ENCODE measurements around the gene ITFG1.

ITFG1 gene

DNA sequence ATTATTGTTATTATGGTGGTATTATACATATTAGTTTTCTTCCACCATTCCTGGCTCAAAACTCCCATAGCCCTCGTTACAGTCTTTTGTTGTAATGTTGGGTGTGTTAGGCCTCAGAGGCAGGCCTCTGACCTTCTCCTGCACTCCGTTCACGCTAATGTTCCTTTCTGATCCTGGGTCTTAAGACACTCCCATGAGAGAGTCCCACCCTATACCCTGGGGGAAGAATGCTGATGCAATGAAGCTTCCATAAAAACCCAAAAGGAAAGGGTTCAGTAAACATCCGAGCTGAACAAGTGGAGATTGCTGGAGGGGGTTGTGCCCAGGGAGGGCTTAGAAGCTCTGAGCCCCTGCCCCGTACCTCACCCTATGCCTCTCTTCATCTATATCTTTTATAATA is 175.9 kb downstream of the ITFG1 start:
- no peak for DNase-seq
- H3K27me3 ChIP-seq (replicated peaks in 2 of 5; ENCODE audit: control insufficient read depth in 4 of 5, insufficient read depth in 5 of 5, low read length in 4 of 5), result no peaks in the 10 kb centered on the region
- peaks cover 0 to 11% (median 3%) of the 10 kb centered on the region in 5 experiments for H3K9me3 ChIP-seq (ENCODE audit: control extremely low read depth in 1 of 5, control insufficient read depth in 4 of 5, insufficient read depth in 2 of 5, low read depth in 1 of 5, low read length in 4 of 5)
- no peaks in the 10 kb centered on the region for H3K4me1 ChIP-seq (ENCODE audit: control extremely low read depth in 1 of 4, control insufficient read depth in 4 of 4, insufficient read depth in 4 of 4, low read length in 3 of 4)
- no peak overlapping the region for H3K27ac ChIP-seq (ENCODE audit: insufficient read depth in 1 of 2, low read depth in 1 of 2, low read length in 2 of 2, poor library complexity in 1 of 2, severe bottlenecking in 2 of 2)
- ChIA-PET POLR2A (no interaction called here), CTCF (interaction anchor here (0.7 kb wide), 1 partner anchor 12 kb away, joined by 3 read pairs; no protein-coding TSS in a partner anchor)
- whole genome bisulfite sequencing (ENCODE audit: insufficient coverage), result no CpG with 5 or more reads among the region's 5 CpGs
- no peak overlapping the region for H3K4me3 ChIP-seq (ENCODE audit: control insufficient read depth in 1 of 7, extremely low read depth in 1 of 7, insufficient read depth in 4 of 7, low read depth in 2 of 7, low read length in 6 of 7)
- peaks cover 3 to 17% (median 5%) of the 10 kb centered on the region in 4 experiments for H3K36me3 ChIP-seq (ENCODE audit: control insufficient read depth in 4 of 4, insufficient read depth in 4 of 4, low read length in 3 of 4)

DNA sequence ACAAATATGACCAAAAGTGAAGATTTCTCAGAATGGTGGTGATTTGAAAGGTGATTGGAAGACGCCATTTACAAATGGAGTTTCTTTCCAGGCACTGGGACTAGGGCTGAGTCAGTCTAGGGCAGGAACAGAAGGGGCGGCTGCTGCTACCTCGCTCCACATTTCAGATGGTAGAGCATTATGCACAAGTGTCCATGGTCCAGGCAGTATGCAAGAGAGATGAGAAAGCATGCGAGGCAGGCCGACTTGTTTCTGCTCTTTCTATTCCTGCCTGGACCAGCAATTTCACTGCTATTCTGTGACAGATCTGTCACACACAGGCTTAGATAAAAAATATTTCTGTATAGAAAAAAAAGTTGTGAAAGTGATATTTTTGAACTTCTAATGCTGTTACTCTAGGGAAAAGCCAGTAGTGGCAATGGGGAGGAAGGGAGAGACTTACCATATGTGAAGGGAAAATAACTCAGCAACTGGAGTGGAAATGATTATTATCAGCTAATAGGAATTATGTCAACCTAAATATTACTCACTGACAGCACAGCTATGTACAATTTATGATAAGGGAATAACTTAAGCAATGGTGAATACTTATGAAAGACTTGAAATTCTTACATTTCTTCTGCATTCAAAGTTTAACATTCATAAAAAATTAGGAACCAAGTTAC is 182.4 kb downstream of the ITFG1 start:
- CTCF ChIA-PET, result no interaction called here
- Histone ChIP-seq H3K27ac (ENCODE audit: insufficient read depth in 1 of 2, low read depth in 1 of 2, low read length in 2 of 2, poor library complexity in 1 of 2, severe bottlenecking in 2 of 2) (no peak overlapping the region), H3K4me3 (ENCODE audit: control insufficient read depth in 1 of 7, extremely low read depth in 1 of 7, insufficient read depth in 4 of 7, low read depth in 2 of 7, low read length in 6 of 7) (no peak overlapping the region), H3K27me3 (replicated peaks in 2 of 5; ENCODE audit: control insufficient read depth in 4 of 5, insufficient read depth in 5 of 5, low read length in 4 of 5) (no peaks in the 10 kb centered on the region), H3K4me1 (ENCODE audit: control extremely low read depth in 1 of 4, control insufficient read depth in 4 of 4, insufficient read depth in 4 of 4, low read length in 3 of 4) (no peaks in the 10 kb centered on the region), H3K9me3 (ENCODE audit: control extremely low read depth in 1 of 5, control insufficient read depth in 4 of 5, insufficient read depth in 2 of 5, low read depth in 1 of 5, low read length in 4 of 5) (peaks cover 0 to 3% (median 0%) of the 10 kb centered on the region in 5 experiments), H3K36me3 (ENCODE audit: control insufficient read depth in 4 of 4, insufficient read depth in 4 of 4, low read length in 3 of 4) (peaks cover 0 to 4% (median 0%) of the 10 kb centered on the region in 4 experiments)
- WGBS (ENCODE audit: insufficient coverage), result 100% methylated on average over 3 of the region's 5 CpGs
- DNase-seq, result no peak
- POLR2A ChIA-PET, result no interaction called here

DNA sequence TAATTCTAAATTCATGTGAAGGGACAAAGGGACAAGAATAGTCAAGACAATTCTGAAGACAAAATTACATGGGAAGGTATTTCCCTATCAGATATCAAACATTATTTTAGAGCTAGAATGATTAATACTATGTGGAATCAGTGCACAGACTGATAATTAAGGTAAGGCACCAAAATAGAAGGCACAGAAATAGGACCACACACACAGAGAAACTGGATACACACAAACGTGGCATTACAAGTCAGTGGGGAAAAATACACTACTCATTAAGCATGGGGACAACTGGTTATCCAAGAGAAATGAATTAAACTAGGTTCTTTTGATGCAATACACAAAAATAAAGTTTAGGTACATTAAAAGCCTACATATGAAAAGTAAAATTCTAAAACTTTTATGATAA is 184.3 kb downstream of the ITFG1 start:
- H3K36me3 ChIP-seq (ENCODE audit: control insufficient read depth in 4 of 4, insufficient read depth in 4 of 4, low read length in 3 of 4), result peaks cover 0 to 4% (median 0%) of the 10 kb centered on the region in 4 experiments
- H3K4me1 ChIP-seq (ENCODE audit: control extremely low read depth in 1 of 4, control insufficient read depth in 4 of 4, insufficient read depth in 4 of 4, low read length in 3 of 4), result no peaks in the 10 kb centered on the region
- no peak overlapping the region for H3K27ac ChIP-seq (ENCODE audit: insufficient read depth in 1 of 2, low read depth in 1 of 2, low read length in 2 of 2, poor library complexity in 1 of 2, severe bottlenecking in 2 of 2)
- H3K27me3 ChIP-seq (replicated peaks in 2 of 5; ENCODE audit: control insufficient read depth in 4 of 5, insufficient read depth in 5 of 5, low read length in 4 of 5), result no peaks in the 10 kb centered on the region
- ChIA-PET POLR2A (no interaction called here), CTCF (interaction anchor here (0.5 kb wide), 1 partner anchor 79 kb away, joined by 3 read pairs; no protein-coding TSS in a partner anchor)
- WGBS (ENCODE audit: insufficient coverage), result no CpG with 5 or more reads among the region's 1 CpG
- H3K4me3 ChIP-seq (ENCODE audit: control insufficient read depth in 1 of 7, extremely low read depth in 1 of 7, insufficient read depth in 4 of 7, low read depth in 2 of 7, low read length in 6 of 7), result no peak overlapping the region
- DNase-seq, result no peak
- H3K9me3 ChIP-seq (ENCODE audit: control extremely low read depth in 1 of 5, control insufficient read depth in 4 of 5, insufficient read depth in 2 of 5, low read depth in 1 of 5, low read length in 4 of 5), result no peaks in the 10 kb centered on the region

DNA sequence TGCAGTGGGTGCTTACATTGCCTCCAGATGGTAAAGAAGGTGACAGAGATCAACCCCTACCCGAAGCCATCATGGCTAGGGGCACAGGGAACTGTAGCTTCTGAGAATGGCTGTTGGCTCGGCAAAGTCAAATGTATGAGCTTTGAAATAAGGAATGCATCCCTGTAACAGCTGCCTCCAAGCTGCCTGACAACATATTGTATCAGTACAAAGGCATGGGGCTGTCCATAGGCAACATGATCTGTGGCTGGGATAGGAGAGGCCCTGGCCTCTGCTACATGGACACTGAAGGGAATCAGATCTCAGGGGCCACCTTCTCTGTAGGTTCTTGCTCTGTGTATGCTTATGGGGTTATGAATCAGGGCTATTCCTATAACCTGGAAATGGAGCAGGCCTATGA is 197.9 kb downstream of the ITFG1 start:
- Histone ChIP-seq H3K27ac (ENCODE audit: insufficient read depth in 1 of 2, low read depth in 1 of 2, low read length in 2 of 2, poor library complexity in 1 of 2, severe bottlenecking in 2 of 2) (no peak overlapping the region), H3K4me3 (ENCODE audit: control insufficient read depth in 1 of 7, extremely low read depth in 1 of 7, insufficient read depth in 4 of 7, low read depth in 2 of 7, low read length in 6 of 7) (no peak overlapping the region), H3K4me1 (ENCODE audit: control extremely low read depth in 1 of 4, control insufficient read depth in 4 of 4, insufficient read depth in 4 of 4, low read length in 3 of 4) (no peaks in the 10 kb centered on the region), H3K36me3 (ENCODE audit: control insufficient read depth in 4 of 4, insufficient read depth in 4 of 4, low read length in 3 of 4) (peaks cover 3 to 5% (median 3%) of the 10 kb centered on the region in 4 experiments), H3K9me3 (ENCODE audit: control extremely low read depth in 1 of 5, control insufficient read depth in 4 of 5, insufficient read depth in 2 of 5, low read depth in 1 of 5, low read length in 4 of 5) (peaks cover 0 to 1% (median 0%) of the 10 kb centered on the region in 5 experiments), H3K27me3 (replicated peaks in 2 of 5; ENCODE audit: control insufficient read depth in 4 of 5, insufficient read depth in 5 of 5, low read length in 4 of 5) (no peaks in the 10 kb centered on the region)
- DNase-seq, result no peak
- CTCF ChIA-PET, result interaction anchor here (0.9 to 1.4 kb wide), 2 partner anchors 12 to 14 kb away, joined by 4 to 5 read pairs; no protein-coding TSS in a partner anchor
- WGBS (ENCODE audit: insufficient coverage), result 94% methylated on average over 2 of the region's 2 CpGs
- POLR2A ChIA-PET, result interaction anchor here (1.2 kb wide), 1 partner anchor 19 kb away, joined by 3 read pairs; no protein-coding TSS in a partner anchor

DNA sequence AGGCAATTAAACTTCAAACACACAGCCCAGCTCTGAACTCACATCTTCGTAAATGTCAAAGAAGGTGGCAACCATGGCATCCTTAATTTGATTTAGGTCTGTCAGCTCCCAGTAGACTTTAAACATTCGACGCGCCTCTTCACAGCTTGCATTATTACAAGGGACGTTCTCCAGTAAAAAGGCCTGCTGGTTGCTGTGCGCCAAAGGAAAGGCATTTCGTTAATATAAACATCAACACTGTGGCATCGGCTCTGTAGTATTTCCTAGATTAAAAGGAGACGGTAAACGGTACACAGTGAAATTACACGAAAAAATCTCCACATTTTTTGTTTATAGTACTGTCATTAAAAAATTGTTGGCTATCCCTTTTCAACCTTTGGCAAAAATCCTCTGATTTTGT is 200.4 kb downstream of the ITFG1 start:
- CTCF ChIA-PET, result interaction anchor here (1.4 to 1.6 kb wide), 2 partner anchors 12 to 15 kb away, joined by 3 to 6 read pairs; no protein-coding TSS in a partner anchor
- WGBS (ENCODE audit: insufficient coverage), result 97% methylated on average over 7 of the region's 11 CpGs

DNA sequence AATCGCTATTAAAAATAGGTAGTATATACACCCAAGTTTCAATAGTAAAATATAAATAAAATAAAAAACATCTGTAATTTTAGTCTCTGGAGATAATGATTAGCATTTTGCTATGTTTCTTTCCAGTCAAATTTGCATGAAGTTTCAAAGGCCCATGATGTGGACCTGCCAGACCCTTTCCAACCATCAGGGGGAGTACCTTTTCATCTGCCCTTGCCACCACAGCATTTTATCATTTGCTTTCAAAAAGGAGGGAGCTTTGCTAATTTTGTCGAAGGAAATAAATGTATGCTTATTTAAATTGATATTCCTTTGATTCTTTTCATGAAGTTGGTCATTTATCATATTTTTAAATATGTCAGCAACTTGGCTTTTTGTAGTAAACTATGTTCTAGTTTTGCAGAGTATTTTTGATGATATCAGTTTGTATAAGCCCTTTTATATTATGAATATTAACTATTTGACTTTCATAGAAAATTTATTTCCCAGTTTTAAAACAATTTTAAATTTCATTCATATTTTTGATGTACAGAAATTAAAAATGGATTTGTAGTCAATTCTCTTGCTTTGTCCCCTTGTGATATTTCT is 201.9 kb downstream of the ITFG1 start:
- no peaks in the 10 kb centered on the region for H3K27me3 ChIP-seq (replicated peaks in 2 of 5; ENCODE audit: control insufficient read depth in 4 of 5, insufficient read depth in 5 of 5, low read length in 4 of 5)
- WGBS (ENCODE audit: insufficient coverage), result no CpG with 5 or more reads among the region's 2 CpGs
- ChIA-PET CTCF (no interaction called here), POLR2A (no interaction called here)
- peak; percentile 20 to 57 (median 56) for DNase-seq
- no peak overlapping the region for H3K4me3 ChIP-seq (ENCODE audit: control insufficient read depth in 1 of 7, extremely low read depth in 1 of 7, insufficient read depth in 4 of 7, low read depth in 2 of 7, low read length in 6 of 7)
- no peaks in the 10 kb centered on the region for H3K9me3 ChIP-seq (ENCODE audit: control extremely low read depth in 1 of 5, control insufficient read depth in 4 of 5, insufficient read depth in 2 of 5, low read depth in 1 of 5, low read length in 4 of 5)
- H3K27ac ChIP-seq (ENCODE audit: insufficient read depth in 1 of 2, low read depth in 1 of 2, low read length in 2 of 2, poor library complexity in 1 of 2, severe bottlenecking in 2 of 2), result no peak overlapping the region
- H3K36me3 ChIP-seq (ENCODE audit: control insufficient read depth in 4 of 4, insufficient read depth in 4 of 4, low read length in 3 of 4), result peaks cover 3 to 11% (median 8%) of the 10 kb centered on the region in 4 experiments
- H3K4me1 ChIP-seq (ENCODE audit: control extremely low read depth in 1 of 4, control insufficient read depth in 4 of 4, insufficient read depth in 4 of 4, low read length in 3 of 4), result no peaks in the 10 kb centered on the region

More for the DNA sequence above, 200.4 kb downstream of the ITFG1 start:
- no peak overlapping the region for H3K27ac ChIP-seq (ENCODE audit: insufficient read depth in 1 of 2, low read depth in 1 of 2, low read length in 2 of 2, poor library complexity in 1 of 2, severe bottlenecking in 2 of 2)
- no peak for DNase-seq
- no peaks in the 10 kb centered on the region for H3K27me3 ChIP-seq (replicated peaks in 2 of 5; ENCODE audit: control insufficient read depth in 4 of 5, insufficient read depth in 5 of 5, low read length in 4 of 5)
- POLR2A ChIA-PET, result no interaction called here
- no peak overlapping the region for H3K4me3 ChIP-seq (ENCODE audit: control insufficient read depth in 1 of 7, extremely low read depth in 1 of 7, insufficient read depth in 4 of 7, low read depth in 2 of 7, low read length in 6 of 7)
- peaks cover 3 to 11% (median 8%) of the 10 kb centered on the region in 4 experiments for H3K36me3 ChIP-seq (ENCODE audit: control insufficient read depth in 4 of 4, insufficient read depth in 4 of 4, low read length in 3 of 4)
- H3K4me1 ChIP-seq (ENCODE audit: control extremely low read depth in 1 of 4, control insufficient read depth in 4 of 4, insufficient read depth in 4 of 4, low read length in 3 of 4), result no peaks in the 10 kb centered on the region
- H3K9me3 ChIP-seq (ENCODE audit: control extremely low read depth in 1 of 5, control insufficient read depth in 4 of 5, insufficient read depth in 2 of 5, low read depth in 1 of 5, low read length in 4 of 5), result no peaks in the 10 kb centered on the region

DNA sequence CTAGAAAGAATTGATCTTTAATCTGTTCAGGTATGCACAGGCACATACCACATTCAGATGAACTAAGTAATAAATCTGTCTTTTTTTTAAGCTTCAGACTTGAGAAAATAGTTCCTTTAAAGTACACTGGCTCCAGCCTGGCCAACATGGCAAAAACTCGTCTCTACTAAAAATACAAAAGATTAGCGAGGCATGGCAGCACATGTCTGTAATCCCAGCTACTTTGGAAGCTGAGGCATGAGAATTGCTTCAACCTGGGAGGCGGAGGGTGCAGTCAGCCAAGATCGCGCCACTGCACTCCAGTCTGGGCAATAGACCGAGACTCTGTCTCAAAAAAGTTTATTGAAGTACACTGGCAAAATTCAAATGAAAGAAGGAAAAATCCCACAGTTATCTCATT is 206.1 kb downstream of the ITFG1 start:
- H3K27ac ChIP-seq (ENCODE audit: insufficient read depth in 1 of 2, low read depth in 1 of 2, low read length in 2 of 2, poor library complexity in 1 of 2, severe bottlenecking in 2 of 2), result no peak overlapping the region
- ChIA-PET POLR2A (no interaction called here), CTCF (no interaction called here)
- H3K4me1 ChIP-seq (ENCODE audit: control extremely low read depth in 1 of 4, control insufficient read depth in 4 of 4, insufficient read depth in 4 of 4, low read length in 3 of 4), result no peaks in the 10 kb centered on the region
- 100% methylated on average over 4 of the region's 6 CpGs for WGBS (ENCODE audit: insufficient coverage)
- H3K9me3 ChIP-seq (ENCODE audit: control extremely low read depth in 1 of 5, control insufficient read depth in 4 of 5, insufficient read depth in 2 of 5, low read depth in 1 of 5, low read length in 4 of 5), result no peaks in the 10 kb centered on the region
- H3K4me3 ChIP-seq (ENCODE audit: control insufficient read depth in 1 of 7, extremely low read depth in 1 of 7, insufficient read depth in 4 of 7, low read depth in 2 of 7, low read length in 6 of 7), result no peak overlapping the region
- no peaks in the 10 kb centered on the region for H3K27me3 ChIP-seq (replicated peaks in 2 of 5; ENCODE audit: control insufficient read depth in 4 of 5, insufficient read depth in 5 of 5, low read length in 4 of 5)
- DNase-seq, result no peak
- H3K36me3 ChIP-seq (ENCODE audit: control insufficient read depth in 4 of 4, insufficient read depth in 4 of 4, low read length in 3 of 4), result peaks cover 3 to 8% (median 7%) of the 10 kb centered on the region in 4 experiments
